NCI-H1436 (cell line): ENCODE results near the gene CPN1.
"Not testable (repeated sequence)": the region's sequence is repeated elsewhere in the genome, so short reads cannot be mapped to it uniquely, and the experiment has no call there.

Source experiments
- DNase-seq: peaks from one replicate; lab custom pipeline; 2025; lab: John Stamatoyannopoulos, UW

CPN1 gene

DNA sequence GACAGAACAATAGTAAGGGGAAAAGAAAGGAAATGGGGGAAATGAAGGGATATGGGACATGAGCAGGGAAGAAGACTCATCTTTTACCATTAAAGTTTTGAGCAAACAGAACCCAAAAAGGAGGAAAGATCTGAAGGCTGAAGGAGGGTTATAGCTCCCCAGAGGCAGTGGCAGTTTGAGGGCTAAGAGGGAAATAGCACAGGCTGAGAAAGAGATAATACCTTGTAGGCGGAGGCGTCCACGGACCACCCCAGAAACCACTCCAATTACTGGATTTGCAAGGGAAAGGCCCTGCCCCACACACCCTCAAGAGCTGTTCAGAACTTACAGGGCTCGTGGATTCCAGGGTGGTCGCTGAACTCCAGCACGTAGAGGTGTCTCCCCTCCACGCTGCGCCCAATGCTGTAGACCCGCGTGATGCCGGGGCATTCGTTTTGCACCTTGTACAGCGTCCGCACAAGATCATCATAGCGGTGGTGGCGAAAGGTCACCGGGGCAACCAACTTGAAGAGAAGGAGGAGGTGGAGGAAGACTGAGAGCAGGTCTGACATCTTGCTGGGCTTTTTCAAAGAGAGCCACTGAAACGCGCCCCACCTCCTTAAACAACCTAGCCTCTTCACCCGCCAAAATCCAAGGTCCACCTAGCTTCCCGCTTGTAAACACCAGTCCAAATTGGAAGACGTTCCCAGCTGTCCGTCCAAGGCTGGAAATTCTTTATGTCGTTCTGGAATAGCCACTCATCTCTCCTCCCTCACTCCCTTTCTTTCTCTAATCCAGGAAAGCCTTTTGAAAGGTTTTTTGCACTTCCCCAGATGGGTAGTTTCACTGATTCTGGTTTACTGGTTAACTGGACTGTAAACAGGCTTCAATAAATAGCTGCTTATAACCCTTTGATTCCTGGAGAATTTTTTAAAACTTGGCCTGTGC, at the start of gene CPN1:
Gene CPN1 (minus strand): TSS at position 795 of the 927 bp plus-strand sequence. CDS start 244 bp downstream, at position 551.
- no peak for DNase-seq

- no peak for DNase-seq
Observed at GRCh38 chr10:100130831-100131230, 49.2 kb upstream of the CPN1 start.

- no peak for DNase-seq
Observed at GRCh38 chr10:100129424-100129823, 47.8 kb upstream of the CPN1 start.

GRCh38 chr10:100128951-100129350, 47.3 kb upstream of the CPN1 start:
- DNase-seq = no peak

- DNase-seq = not testable (repeated sequence)
Observed at GRCh38 chr10:100125335-100125734, 43.7 kb upstream of the CPN1 start.

GRCh38 chr10:100124097-100124496, 42.4 kb upstream of the CPN1 start:
- no peak for DNase-seq

DNA sequence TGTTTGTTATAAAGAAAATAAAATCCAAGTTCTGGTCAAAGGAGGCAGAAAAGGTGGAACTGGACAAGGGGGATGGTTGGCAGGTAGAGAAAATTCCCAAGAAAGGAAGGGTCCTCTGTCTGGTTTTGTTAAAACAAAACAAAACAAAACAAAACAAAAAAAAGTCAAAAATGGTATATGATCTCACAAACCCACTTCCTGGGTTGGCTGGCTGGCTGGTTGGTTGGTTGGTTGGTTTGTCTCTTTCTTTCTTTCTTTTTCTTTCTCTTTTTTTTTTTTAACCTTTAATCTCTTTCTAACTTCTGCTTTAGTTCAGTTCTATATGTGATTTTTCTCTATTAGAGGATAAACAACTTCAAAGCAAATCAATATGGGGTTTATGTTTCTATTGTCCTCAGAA, 41.1 kb upstream of the CPN1 start:
- DNase-seq = no peak

DNA sequence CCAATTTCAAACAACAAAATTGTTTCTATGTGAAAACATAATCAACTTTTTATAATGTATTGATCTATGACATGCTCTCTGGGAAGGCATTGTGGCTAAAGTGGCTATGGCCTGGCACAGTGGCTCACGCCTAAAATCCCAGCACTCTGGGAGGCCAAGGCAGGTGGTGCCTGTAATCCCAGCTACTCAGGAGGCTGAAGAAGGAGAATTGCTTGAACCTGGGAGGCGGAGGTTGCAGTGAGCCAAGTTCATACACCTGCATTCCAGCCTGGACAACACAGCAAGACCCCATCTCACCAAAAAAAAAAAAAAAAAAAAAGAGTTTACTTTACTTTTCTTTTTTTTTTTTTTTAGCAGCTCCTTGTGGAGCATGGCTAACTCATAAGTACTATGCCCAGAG, 38.9 kb upstream of the CPN1 start:
- no peak for DNase-seq

DNA sequence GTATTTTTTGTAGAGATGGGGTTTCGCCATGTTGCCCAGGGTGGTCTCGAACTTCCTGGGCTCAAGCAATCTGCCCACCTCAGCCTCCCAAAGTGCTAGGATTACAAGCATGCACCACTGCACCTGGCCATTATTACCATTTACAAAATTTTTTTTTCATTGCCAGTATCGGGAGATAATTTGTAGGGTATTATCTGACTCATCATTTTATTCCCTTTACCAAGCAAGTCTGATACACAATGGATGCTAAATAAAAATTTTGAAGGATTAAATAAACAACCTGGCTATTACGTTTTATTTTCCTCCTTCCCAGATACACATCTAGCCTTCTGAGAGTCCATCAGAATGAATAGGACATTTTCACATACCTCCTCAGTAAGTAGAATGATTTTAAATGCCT, 38.1 kb upstream of the CPN1 start:
- no peak for DNase-seq

DNA sequence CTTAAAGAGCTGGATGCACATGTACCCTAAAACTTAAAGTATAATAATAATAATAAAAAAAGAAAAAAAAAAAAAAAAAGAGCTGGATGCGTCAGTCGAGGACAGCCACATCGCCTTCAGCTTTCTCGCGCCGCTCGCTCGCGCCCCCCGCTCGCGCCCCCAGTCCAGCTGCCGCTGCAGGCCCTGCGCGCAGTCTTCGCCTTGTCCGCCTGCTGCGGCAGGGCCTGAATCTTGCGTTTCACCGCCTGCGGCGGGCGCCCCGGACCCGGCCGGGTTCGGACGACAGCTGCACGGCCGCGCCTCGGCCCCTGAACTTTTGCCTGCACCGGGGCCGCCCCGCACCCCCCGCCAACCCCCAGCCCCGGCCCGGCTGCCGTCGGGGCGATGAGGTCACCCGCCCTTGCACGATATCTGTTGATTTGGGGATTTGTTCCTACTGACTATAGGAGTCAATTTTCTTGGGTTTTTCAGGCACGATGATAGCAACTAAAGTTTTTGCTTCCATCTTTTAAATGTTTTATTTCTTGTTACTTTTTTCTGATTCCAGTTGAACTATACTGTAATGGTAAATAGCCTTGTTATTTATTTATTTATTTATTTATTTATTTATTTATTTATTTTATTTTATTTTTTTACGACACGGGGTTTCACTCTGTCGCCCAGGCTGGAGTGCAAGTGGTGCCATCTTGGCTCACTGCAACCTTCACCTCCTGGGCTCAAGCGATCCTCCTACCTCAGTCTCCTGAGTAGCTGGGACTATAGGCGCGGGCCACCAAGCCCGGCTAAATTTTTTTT, 33.5 kb upstream of the CPN1 start:
- DNase-seq = no peak

- no peak for DNase-seq
Observed at GRCh38 chr10:100114460-100114859, 32.8 kb upstream of the CPN1 start.

DNA sequence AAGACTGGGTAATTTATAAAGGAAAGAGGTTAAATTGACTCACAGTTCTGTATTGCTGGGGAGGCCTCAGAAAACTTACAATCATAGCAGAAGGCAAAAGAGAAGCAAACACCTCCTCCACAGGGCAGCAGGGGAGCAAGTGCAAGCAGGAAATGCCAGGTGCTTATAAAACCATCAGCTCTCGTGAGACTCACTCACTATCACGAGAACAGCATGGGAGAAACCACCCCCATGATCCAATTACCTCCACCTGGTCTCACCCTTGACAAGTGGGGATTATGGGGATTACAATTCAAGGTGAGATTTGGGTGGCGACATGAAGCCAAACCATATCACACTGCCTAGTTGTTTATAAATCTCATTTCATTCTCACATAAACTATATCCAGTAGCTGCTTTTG, 28.0 kb upstream of the CPN1 start:
- DNase-seq = peak; percentile 20

DNA sequence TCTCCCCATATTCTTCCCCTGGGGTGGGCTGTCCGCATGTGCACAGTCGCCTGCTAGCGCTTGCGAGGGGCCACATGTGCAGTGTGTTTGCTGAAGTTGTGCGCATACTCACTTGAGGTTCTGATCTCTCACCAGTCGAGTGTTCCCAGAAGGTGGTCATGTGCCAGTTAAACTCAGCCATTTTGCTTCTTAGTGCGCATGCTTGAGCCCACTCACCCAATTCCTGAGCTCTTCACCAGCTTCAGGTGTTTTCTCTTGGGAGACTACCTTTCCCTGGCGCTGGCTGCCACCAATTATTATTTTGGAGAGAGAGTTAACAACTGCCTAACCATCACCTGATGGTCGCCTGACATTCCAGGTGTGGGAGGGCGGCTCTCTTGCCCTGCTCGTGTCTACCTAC, 25.2 kb upstream of the CPN1 start:
- no peak for DNase-seq

- DNase-seq = no peak
Observed at GRCh38 chr10:100104300-100104699, 22.6 kb upstream of the CPN1 start.

GRCh38 chr10:100103581-100103980, 21.9 kb upstream of the CPN1 start:
- no peak for DNase-seq

DNA sequence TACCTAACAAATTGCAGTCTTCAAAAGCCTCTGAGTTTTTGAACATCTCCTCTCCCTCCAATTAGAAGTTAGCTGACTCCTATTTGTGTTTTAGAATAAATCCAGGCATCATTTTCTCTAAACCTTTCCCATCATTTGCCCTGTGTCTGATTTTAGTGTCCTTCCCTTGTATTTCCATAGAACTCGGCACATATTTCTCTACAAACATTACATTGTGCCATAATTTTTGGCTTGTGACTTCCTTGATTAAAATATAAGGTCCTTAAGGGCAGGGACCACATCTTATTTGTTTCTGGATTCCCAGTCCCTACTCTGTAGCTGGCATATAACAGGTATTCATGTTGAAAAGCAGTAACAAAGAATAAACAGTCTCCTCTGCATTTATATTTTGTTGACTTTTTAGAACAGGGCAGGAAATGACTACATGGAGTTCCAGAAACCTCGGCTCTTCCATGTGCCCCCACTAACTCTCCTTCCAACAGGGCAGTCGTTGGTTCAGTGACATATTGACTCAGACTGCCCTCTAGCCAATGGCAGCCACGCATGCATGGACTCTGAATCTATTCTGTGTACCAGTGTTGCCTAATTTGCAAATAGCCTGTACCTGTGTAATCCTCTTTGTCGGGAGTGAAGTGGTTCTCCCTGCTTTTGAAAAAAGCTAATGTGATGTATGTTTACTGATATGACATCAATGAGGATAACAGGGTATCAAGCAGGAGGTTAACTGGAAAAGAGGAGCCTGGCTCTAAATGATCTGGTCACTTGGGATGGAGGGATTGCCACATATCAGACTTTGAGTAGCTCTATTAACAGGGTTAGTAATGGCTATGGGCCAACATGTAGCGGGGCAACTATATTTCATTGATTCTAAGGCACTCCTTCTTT, 19.8 kb upstream of the CPN1 start:
- no peak for DNase-seq

DNA sequence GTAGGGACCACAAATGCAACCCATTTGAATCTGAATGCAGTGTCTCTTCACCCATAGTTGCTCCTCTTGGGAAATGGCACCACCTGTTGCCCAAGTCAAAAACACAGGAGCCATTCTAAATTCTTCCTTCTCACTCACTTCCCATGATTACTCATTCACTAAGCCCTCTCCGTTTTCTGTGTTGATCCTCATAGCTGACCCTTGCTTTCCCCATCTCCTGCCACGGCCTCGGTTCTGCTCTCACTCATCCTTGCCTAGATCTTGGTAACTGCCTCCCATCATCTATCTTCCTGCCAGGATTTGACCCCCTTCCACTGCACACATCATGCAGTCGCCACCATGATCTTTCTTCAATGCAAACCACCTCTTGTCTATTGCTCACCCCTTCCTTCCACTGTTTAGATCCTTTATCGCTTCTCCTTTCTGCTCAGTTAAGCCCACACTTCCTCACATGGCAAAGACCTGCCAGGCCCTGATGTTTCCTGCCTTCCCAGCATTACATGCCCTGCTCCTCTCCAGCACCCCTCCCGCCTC, 19.0 kb upstream of the CPN1 start:
- no peak for DNase-seq

- no peak for DNase-seq
Observed at GRCh38 chr10:100089241-100089640, 7.6 kb upstream of the CPN1 start.

DNA sequence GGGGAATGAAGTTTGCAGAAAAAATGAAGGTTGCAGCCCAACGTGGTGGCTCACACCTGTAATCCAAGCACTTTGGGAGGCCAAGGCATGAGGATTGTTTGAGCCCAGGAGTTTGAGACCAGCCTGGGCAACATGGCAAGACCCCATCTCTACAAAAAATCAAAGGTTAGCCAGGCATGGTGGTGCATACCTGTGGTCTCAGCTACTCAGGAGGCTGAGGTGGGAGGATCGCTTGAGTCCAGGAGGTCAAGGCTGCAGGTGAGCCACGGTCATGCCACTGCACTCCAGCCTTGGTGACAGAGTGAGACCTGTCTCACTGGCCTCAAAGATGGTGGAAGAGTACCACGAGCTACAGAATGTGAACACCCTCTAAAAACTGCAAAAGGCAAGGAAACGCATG, 5.0 kb upstream of the CPN1 start:
- DNase-seq = not testable (repeated sequence)

DNA sequence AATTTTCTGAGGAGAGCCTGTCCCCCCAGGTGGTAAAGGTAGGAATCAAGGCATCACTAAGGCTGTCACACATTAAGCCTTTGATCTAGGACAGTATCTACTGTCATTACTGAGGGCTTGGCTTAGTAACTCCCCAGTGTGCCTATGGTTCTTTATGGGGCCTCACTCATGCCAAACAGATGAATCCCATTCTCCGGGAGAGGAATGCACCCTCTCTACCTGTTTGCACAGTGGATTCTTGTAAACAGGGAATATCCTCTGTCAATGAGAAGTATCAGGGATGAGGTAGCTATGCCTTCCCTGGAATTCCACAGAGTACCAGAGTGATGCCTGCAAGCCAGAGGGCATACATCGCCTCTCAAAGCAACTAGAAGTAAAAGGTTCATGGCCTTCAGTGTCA, 3.9 kb upstream of the CPN1 start:
- no peak for DNase-seq

DNA sequence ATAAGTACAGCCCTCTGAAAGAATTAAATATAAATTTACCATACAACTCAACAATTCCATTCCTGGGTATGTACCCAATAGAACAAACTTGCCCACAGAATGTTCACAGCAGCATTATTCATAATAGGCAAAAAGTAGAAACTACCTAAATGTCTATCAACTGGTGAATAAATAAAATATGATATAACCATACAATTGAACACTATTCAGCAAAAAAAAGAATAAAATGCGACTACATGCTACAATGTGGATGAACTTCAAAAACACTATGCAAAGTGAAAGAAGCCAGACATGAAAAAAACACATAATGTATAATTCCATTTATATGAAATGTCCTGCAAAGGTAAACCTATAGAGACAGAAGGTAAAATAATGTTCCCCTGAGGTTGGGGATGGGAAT, 2.0 kb upstream of the CPN1 start:
- no peak for DNase-seq

GRCh38 chr10:100082276-100082675, 607 bp upstream of the CPN1 start:
- DNase-seq = not testable (repeated sequence)
